A673 (cell line): ENCODE measurements around the gene CCM2L.

Source experiments
- EZH2 ChIP-seq: fragments of 200-600 bp; sonication (generic); IDR thresholded peaks from 2 replicates; pipeline ENCODE4 v1.6.1; 2017; ENCODE audit warnings: borderline replicate concordance, low read depth, mild to moderate bottlenecking, mixed read lengths, antibody characterized with exemption, low read length; ENCODE audit not compliant: poor library complexity, severe bottlenecking
- TF ChIP-seq, protein P1 (sequence below): fragments of 300-800, 200-600 bp; sonication (generic); conservative IDR thresholded peaks from 2 replicates; pipeline ENCODE4 v1.5.1; 2017; ENCODE audit warnings: low read depth, mild to moderate bottlenecking, antibody characterized with exemption, low read length, moderate library complexity, mixed read lengths

- TF ChIP-seq, protein P1, sequence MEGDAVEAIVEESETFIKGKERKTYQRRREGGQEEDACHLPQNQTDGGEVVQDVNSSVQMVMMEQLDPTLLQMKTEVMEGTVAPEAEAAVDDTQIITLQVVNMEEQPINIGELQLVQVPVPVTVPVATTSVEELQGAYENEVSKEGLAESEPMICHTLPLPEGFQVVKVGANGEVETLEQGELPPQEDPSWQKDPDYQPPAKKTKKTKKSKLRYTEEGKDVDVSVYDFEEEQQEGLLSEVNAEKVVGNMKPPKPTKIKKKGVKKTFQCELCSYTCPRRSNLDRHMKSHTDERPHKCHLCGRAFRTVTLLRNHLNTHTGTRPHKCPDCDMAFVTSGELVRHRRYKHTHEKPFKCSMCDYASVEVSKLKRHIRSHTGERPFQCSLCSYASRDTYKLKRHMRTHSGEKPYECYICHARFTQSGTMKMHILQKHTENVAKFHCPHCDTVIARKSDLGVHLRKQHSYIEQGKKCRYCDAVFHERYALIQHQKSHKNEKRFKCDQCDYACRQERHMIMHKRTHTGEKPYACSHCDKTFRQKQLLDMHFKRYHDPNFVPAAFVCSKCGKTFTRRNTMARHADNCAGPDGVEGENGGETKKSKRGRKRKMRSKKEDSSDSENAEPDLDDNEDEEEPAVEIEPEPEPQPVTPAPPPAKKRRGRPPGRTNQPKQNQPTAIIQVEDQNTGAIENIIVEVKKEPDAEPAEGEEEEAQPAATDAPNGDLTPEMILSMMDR: no peak
- TF ChIP-seq EZH2: no peak
Observed at GRCh38 chr20:32070282-32070681, 60.0 kb downstream of the CCM2L start.
